AG09309 (cell line): Measurements from ENCODE around the gene MGMT.

Experiments used
- DNase-seq: peaks from one replicate; pipeline ENCODE4 v3.0.0-alpha.2; 2010; ENCODE audit warnings: low read depth
- H3K4me3 ChIP-seq: 2 replicates; pipeline ENCODE4 v1.5.1; 2011; ENCODE audit warnings: mild to moderate bottlenecking, low read depth, low read length, moderate library complexity; ENCODE audit not compliant: control insufficient read depth
- TF ChIP-seq, protein P1 (sequence below): IDR thresholded peaks from 2 replicates; pipeline ENCODE4 v1.5.1; 2011; ENCODE audit warnings: mild to moderate bottlenecking, low read depth, low read length, inconsistent platforms; ENCODE audit not compliant: insufficient read depth, control insufficient read depth; ENCODE audit errors: missing control alignments

Gene MGMT

DNA sequence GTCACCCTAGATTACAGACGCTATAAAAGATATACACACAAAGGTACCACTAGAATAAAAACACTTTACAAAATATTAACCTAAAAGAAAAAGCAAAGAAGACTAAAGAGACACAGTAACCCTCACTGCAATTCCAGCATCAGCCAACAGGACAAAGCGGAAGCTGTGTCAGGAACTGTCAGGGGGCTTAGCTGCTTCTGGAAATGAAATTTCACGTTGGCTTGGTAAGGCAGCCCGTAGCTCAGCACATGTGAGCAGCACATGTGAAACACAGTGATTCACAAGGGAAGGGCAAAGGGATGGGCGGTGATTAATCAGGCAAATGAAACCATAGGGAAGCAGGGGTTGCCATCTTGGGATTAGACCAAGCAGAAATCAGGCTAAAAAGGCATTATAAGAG lies 195.4 kb downstream of the MGMT start:
- no peak for DNase-seq
- no peak overlapping the region for H3K4me3 ChIP-seq

DNA sequence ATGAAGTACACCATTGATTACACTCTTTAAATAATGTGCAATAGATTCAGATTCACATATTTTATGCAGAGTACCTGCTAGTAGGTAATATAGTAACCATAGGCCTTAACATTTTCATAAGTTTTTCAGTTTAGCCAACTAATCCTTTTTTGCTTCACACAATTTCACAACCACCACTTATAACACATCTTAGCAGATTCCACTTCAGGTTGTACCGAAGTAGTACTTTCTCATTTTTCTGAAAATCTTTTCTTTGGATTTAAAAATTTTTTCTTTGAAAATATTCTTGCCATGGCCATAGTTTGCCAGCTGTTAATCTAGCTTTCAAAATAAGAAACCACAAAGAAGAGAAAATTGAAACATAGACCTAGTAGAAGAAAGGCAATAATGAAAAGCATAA lies 203.1 kb downstream of the MGMT start:
- TF ChIP-seq, protein P1, sequence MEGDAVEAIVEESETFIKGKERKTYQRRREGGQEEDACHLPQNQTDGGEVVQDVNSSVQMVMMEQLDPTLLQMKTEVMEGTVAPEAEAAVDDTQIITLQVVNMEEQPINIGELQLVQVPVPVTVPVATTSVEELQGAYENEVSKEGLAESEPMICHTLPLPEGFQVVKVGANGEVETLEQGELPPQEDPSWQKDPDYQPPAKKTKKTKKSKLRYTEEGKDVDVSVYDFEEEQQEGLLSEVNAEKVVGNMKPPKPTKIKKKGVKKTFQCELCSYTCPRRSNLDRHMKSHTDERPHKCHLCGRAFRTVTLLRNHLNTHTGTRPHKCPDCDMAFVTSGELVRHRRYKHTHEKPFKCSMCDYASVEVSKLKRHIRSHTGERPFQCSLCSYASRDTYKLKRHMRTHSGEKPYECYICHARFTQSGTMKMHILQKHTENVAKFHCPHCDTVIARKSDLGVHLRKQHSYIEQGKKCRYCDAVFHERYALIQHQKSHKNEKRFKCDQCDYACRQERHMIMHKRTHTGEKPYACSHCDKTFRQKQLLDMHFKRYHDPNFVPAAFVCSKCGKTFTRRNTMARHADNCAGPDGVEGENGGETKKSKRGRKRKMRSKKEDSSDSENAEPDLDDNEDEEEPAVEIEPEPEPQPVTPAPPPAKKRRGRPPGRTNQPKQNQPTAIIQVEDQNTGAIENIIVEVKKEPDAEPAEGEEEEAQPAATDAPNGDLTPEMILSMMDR = no peak
- DNase-seq = no peak
- no peak overlapping the region for H3K4me3 ChIP-seq

More for the DNA sequence above, 195.4 kb downstream of the MGMT start:
- TF ChIP-seq, protein P1 = no peak

DNA sequence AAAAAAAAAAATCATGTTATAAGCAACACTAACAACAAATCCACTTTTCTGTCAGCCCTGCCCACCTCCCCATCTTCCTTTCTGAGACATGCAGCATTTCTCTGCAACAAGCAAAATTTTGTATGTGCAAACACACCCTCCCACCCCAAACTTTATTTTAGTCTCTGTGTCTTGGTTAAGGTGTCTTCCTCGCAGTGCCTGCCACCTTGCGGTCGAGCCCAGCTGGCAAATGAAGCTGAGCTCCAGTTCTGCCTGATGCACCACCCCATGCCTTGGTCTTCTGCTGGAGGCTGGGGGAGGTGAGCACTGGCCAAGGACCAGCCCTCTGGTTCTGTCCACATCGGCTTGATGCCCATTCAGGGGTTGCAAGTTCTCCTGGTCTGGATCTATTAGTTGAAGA lies 206.3 kb downstream of the MGMT start:
- no peak for DNase-seq
- TF ChIP-seq, protein P1 = no peak
- H3K4me3 ChIP-seq = no peak overlapping the region

DNA sequence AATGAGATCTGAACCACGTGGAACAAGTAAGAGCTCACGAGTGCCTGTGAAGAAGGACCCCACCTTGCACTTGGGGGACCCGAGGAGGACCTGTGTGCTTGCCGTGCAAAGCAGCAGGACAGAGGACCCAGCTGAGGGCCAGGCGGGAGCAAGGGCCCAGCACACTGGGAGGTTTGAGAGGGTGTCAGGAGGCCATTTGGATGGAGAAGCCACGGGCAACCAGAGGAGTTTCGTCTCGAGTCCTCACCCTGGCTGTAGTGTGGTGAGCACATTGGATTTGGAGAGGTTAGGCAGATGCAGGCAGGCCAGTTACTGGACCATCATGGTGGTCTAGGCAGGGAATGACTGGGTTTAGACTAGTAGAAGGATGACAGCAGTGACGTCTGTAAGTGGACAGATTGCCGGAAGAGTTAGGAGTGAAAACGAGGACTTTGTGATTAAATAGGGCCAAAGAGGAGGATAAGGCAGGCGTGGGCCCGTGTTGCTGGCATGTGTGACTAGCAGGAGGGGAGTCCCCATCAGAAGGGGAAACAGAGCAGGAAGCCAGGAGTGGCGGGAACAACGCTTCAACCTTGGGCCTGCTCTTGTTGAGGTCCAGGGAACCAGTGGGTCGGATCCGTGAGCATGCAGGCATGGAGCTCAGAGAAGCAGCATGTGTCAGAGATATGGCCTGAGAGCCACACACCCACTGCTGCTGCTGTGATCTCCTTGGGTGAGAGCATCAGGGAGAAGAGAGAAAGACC lies 208.2 kb downstream of the MGMT start:
- no peak for DNase-seq
- no peak overlapping the region for H3K4me3 ChIP-seq
- TF ChIP-seq, protein P1 = no peak

DNA sequence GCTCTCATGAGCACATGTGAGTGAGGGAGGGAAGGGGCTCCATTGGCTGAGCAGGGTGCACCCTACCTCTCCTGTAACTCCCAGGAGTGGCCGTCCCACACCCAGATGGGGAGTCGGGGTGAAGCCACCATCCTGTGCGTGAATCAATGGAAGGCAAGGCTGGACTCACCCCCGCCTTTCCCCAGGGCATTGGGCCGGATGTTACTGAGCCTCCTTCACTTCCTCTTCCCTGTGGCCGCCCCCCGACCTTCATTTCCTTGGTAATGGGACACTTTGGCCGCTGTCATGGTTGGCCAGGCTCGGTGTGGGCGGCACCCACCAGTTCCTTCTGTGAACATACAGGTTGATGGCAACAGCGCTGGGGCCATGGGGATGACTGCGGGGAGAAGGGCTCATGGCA lies 209.0 kb downstream of the MGMT start:
- DNase-seq = no peak
- TF ChIP-seq, protein P1 = no peak
- no peak overlapping the region for H3K4me3 ChIP-seq

DNA sequence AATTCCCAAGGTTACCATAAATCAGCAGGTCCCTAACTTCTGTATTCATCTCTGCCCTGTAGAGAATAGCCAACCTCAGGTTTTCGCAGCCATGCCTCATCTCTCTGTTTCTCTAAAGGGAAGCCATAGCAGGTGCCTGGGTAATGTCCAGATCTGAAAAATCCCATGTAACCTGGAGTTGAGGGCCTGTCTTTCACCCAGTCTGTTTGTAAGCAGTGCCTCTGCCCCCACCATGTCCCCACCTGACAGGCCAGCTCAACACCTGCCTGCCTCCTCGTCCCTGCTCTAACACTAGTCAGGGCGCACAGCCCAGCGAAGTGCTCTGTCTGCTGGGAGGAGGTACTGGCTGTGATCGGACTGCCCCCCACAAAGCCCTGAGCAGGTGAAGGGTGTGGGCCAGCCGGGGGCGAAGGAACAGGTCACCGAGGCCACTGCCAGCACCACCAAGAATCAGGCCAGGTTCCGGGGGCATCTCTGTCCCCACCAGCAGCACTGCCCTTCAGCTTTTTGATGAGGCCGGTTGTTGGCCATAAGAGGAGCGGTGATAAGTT lies 210.4 kb downstream of the MGMT start:
- DNase-seq = no peak
- TF ChIP-seq, protein P1 = no peak
- no peak overlapping the region for H3K4me3 ChIP-seq
